GM10248 (cell line): ENCODE data around the gene SLC66A2.

Source experiments
- CTCF ChIA-PET: fragments of 300-600 bp; sonication (Branson Sonifier 250); formaldehyde crosslinking; extraction: SDS; loops from one replicate; lab custom pipeline; 2021; ENCODE audit warnings: antibody characterized with exemption; lab: Yijun Ruan, JAX
- POLR2A ChIA-PET: fragments of 350-650 bp; sonication (Branson Sonifier 250); formaldehyde crosslinking; extraction: SDS; loops from one replicate; lab custom pipeline; 2020; ENCODE audit warnings: antibody characterized with exemption; lab: Yijun Ruan, JAX
- DNase-seq: peaks from one replicate; pipeline ENCODE4 v3.0.0; 2012; ENCODE audit errors: extremely low spot score
- CTCF ChIP-seq: IDR thresholded peaks from 2 replicates; pipeline ENCODE4 v1.5.1; 2012; ENCODE audit warnings: mild to moderate bottlenecking, low read depth; ENCODE audit errors: extremely low read depth, missing control alignments, control extremely low read depth

Gene SLC66A2

GRCh38 chr18:79935925-79936324 lies 15.5 kb downstream of the SLC66A2 start:
- ChIA-PET POLR2A (no interaction called here), CTCF (interaction anchor here (0.9 kb wide), 1 partner anchor 10 kb away, joined by 3 read pairs; no protein-coding TSS in a partner anchor)
- no peak for TF ChIP-seq CTCF
- no peak for DNase-seq

GRCh38 chr18:79935499-79935898 lies 16.0 kb downstream of the SLC66A2 start:
- ChIA-PET CTCF (interaction anchor here (0.9 kb wide), 1 partner anchor 11 kb away, joined by 3 read pairs; no protein-coding TSS in a partner anchor), POLR2A (no interaction called here)
- TF ChIP-seq CTCF: no peak
- DNase-seq: no peak

- TF ChIP-seq CTCF: no peak
- CTCF ChIA-PET: interaction anchor here (0.9 kb wide), 1 partner anchor 11 kb away, joined by 3 read pairs; no protein-coding TSS in a partner anchor
- no peak for DNase-seq
- POLR2A ChIA-PET: no interaction called here
Measured at GRCh38 chr18:79935098-79935480, 16.4 kb downstream of the SLC66A2 start.

GRCh38 chr18:79934311-79935097 lies 16.9 kb downstream of the SLC66A2 start:
- DNase-seq: no peak
- ChIA-PET POLR2A (no interaction called here), CTCF (interaction anchor here (0.7 to 1.1 kb wide), 2 partner anchors 10 to 28 kb away, joined by 3 read pairs; no protein-coding TSS in a partner anchor)
- no peak for TF ChIP-seq CTCF

- DNase-seq: no peak
Measured at GRCh38 chr18:79933765-79934164, 17.7 kb downstream of the SLC66A2 start.

GRCh38 chr18:79932907-79933306 lies 18.5 kb downstream of the SLC66A2 start:
- TF ChIP-seq CTCF: no peak
- DNase-seq: no peak
- ChIA-PET CTCF (no interaction called here), POLR2A (no interaction called here)

More at GRCh38 chr18:79933765-79934164, 17.7 kb downstream of the SLC66A2 start:
- ChIA-PET CTCF (interaction anchor here (0.7 to 1.1 kb wide), 2 partner anchors 11 to 28 kb away, joined by 3 read pairs; no protein-coding TSS in a partner anchor), POLR2A (no interaction called here)
- TF ChIP-seq CTCF: no peak
